HG03103 (cell line): ENCODE results near the gene RANBP1.
"Not testable (repeated sequence)": the region's sequence is repeated elsewhere in the genome, so short reads cannot be mapped to it uniquely, and the experiment has no call there.

Experiments used
- ATAC-seq: cut with Tn5 transposase; IDR thresholded peaks from one replicate; pipeline ENCODE4 v1.9.1; 2021; ENCODE audit warnings: low read depth; ENCODE audit not compliant: unreplicated experiment

The RANBP1 gene

GRCh38 chr22:20148414-20148813, 32.5 kb downstream of the RANBP1 start:
- no peak for ATAC-seq

- ATAC-seq = no peak
These were observed 33.6 kb downstream of the RANBP1 start for GRCh38 chr22:20149257-20150250.

GRCh38 chr22:20150381-20151275, 34.7 kb downstream of the RANBP1 start, which contains the start of gene CCDC188:
Gene CCDC188, minus strand, starts transcription at chr22:20151055. Its CDS starts 69 bp downstream, at chr22:20150986.
- no peak for ATAC-seq

- no peak for ATAC-seq
These were observed 35.3 kb downstream of the RANBP1 start for GRCh38 chr22:20151276-20151588.

- ATAC-seq = no peak
These were observed 36.6 kb downstream of the RANBP1 start for GRCh38 chr22:20152464-20152890.

- no peak for ATAC-seq
These were observed 38.0 kb downstream of the RANBP1 start for GRCh38 chr22:20153945-20154344.

- ATAC-seq = no peak
These were observed 38.8 kb downstream of the RANBP1 start for GRCh38 chr22:20154602-20155187.

- no peak for ATAC-seq
These were observed 39.6 kb downstream of the RANBP1 start for GRCh38 chr22:20155330-20156041.

GRCh38 chr22:20156042-20156389, 40.1 kb downstream of the RANBP1 start:
- no peak for ATAC-seq

- no peak for ATAC-seq
These were observed 40.9 kb downstream of the RANBP1 start for GRCh38 chr22:20156611-20157429.

- ATAC-seq = no peak
These were observed 41.7 kb downstream of the RANBP1 start for GRCh38 chr22:20157430-20158183.

- no peak for ATAC-seq
These were observed 42.6 kb downstream of the RANBP1 start for GRCh38 chr22:20158391-20159036.

- ATAC-seq = no peak
These were observed 43.2 kb downstream of the RANBP1 start for GRCh38 chr22:20159076-20159475.

GRCh38 chr22:20159531-20159930, 43.6 kb downstream of the RANBP1 start:
- ATAC-seq = not testable (repeated sequence)

GRCh38 chr22:20160041-20160440, 44.1 kb downstream of the RANBP1 start:
- ATAC-seq = no peak

- ATAC-seq = no peak
These were observed 49.0 kb downstream of the RANBP1 start for GRCh38 chr22:20164863-20165262.

- ATAC-seq = no peak
These were observed 49.5 kb downstream of the RANBP1 start for GRCh38 chr22:20165421-20165820.

- ATAC-seq = no peak
These were observed 50.0 kb downstream of the RANBP1 start for GRCh38 chr22:20165913-20166312.
